H1 (cell line): Measurements from ENCODE around the gene ACBD4. TPM values are rescaled to one million over a fixed set of nuclear protein-coding genes. Genes with fewer than 3 reads are reported as not detected.

Source experiments
- CHD7 ChIP-seq: fragments of 300-600 bp; sonication (generic); IDR thresholded peaks from 2 replicates; pipeline ENCODE4 v1.7.1; 2012; ENCODE audit warnings: low read length, moderate library complexity, mild to moderate bottlenecking, inconsistent platforms; ENCODE audit not compliant: insufficient replicate concordance
- CREB1 ChIP-seq: IDR thresholded peaks from 2 replicates; pipeline ENCODE4 v1.6.1; 2012; ENCODE audit warnings: inconsistent platforms
- EGR1 ChIP-seq: IDR thresholded peaks from 2 replicates; pipeline ENCODE4 v1.6.1; 2011; ENCODE audit warnings: low read depth, low read length, borderline replicate concordance
- NRF1 ChIP-seq: IDR thresholded peaks from 2 replicates; pipeline ENCODE4 v1.6.1; 2011; ENCODE audit warnings: mild to moderate bottlenecking, low read depth, low read length, improper control_type of control experiment
- polyA plus RNA-seq, 7 experiments: library from polyadenylated mRNA; depleted of rRNA in 3 of 7; stranded (reverse) in 5 of 7; unstranded in 2 of 7; fragments of >200 nt in 5 of 7; fragments of 200-250 nt in 2 of 7; gene quantifications; 1 replicate in 5 of 7; 2 replicates in 1 of 7; 4 replicates in 1 of 7; pipeline versions ENCODE4 v1.2.1 to v1.2.3, GENCODE V29; 2011 to 2013; ENCODE audit warnings: missing spikeins in 2 of 7, mixed read lengths in 2 of 7
- total RNA-seq: library from RNA; stranded (reverse); fragmentation: NEBNext Ultra II Directional; extraction: Animal tissue kit (Norgen Biotek cat#: 25700); gene quantifications from 2 replicates; pipeline ENCODE4 v1.2.1, GENCODE V29; 2021

The ACBD4 gene
- total and polyA plus RNA-seq, 2 of the 8 experiments (the other 6 are each of a cell fraction or from before 2014, with no cell fraction given): 7.3 to 10.7 TPM

- TF ChIP-seq CHD7 (no peak), CREB1 (no peak), EGR1 (no peak), NRF1 (no peak)
Observed at GRCh38 chr17:45155483-45155882, 20.0 kb downstream of the ACBD4 start (continued).
